Thoracic aorta (tissue), 2 donors: ENCODE measurements around the gene CLASRP. TPM values are rescaled to one million over a fixed set of nuclear protein-coding genes. Genes with fewer than 3 reads are reported as not detected.
"Not testable (repeated sequence)": the region's sequence is repeated elsewhere in the genome, so short reads cannot be mapped to it uniquely, and the experiment has no call there.

ENCODE experiments used
- ATAC-seq: fragments of 150-250 bp; one replicate; pipeline ENCODE4 v1.8.0; 2017; ENCODE audit warnings: low read depth; ENCODE audit not compliant: insufficient number of reproducible peaks, low FRiP score
- DNase-seq: peaks from one replicate; pipeline ENCODE4 v3.0.0-alpha.2; 2020; ENCODE audit warnings: low spot score
- H3K27ac ChIP-seq, 2 donors: fragments of 200-600 bp; sonication (generic); 1 replicate in 1 of 2; 2 replicates in 1 of 2; pipeline ENCODE4 v1.5.1; 2016; ENCODE audit warnings: mild to moderate bottlenecking in 2 of 2, moderate library complexity in 2 of 2
- H3K27me3 ChIP-seq: fragments of 200-600 bp; sonication (generic); replicated peaks from 2 replicates; pipeline ENCODE4 v1.6.0; 2016; ENCODE audit warnings: mild to moderate bottlenecking; ENCODE audit not compliant: insufficient read depth
- H3K36me3 ChIP-seq: fragments of 200-600 bp; sonication (generic); one replicate; pipeline ENCODE4 v1.5.1; 2016
- H3K4me1 ChIP-seq, 2 donors: fragments of 200-600 bp; sonication (generic); 1 replicate in 1 of 2; 2 replicates in 1 of 2; pipeline versions ENCODE4 v1.5.1 to v1.6.0; 2016; ENCODE audit warnings: low read depth in 2 of 2, mild to moderate bottlenecking in 1 of 2; ENCODE audit not compliant: control insufficient read depth in 1 of 2
- H3K4me3 ChIP-seq: fragments of 200-600 bp; sonication (generic); 2 replicates; pipeline ENCODE4 v1.5.1; 2016; ENCODE audit warnings: mild to moderate bottlenecking
- H3K9me3 ChIP-seq: fragments of 200-600 bp; sonication (generic); 2 replicates; pipeline ENCODE4 v1.5.1; 2016
- CTCF ChIP-seq: fragments of 200-600 bp; sonication (generic); IDR thresholded peaks from one replicate; pipeline ENCODE4 v1.5.1; 2019; ENCODE audit warnings: antibody characterized with exemption
- total RNA-seq, 2 donors: library from RNA; depleted of rRNA; stranded (reverse); fragments of >200 nt; gene quantifications; one replicate each; pipeline versions ENCODE4 v1.1.0 to v1.2.3, GENCODE V29; 2016

Gene CLASRP
- total RNA-seq, 2 donors from 2014 or later, result 119 to 300 TPM

GRCh38 chr19:45118106-45118505 is 79.3 kb downstream of the CLASRP start:
- no peak for DNase-seq
- no peak for ATAC-seq
- TF ChIP-seq CTCF, result no peak
- no peak overlapping the region for H3K4me3 ChIP-seq
- no peaks in the 10 kb centered on the region for H3K27me3 ChIP-seq
- no peaks in the 10 kb centered on the region for H3K4me1 ChIP-seq
- H3K27ac ChIP-seq, result no peak overlapping the region
- no peaks in the 10 kb centered on the region for H3K36me3 ChIP-seq
- H3K9me3 ChIP-seq, result no peaks in the 10 kb centered on the region

GRCh38 chr19:45118591-45119355 is 79.9 kb downstream of the CLASRP start:
- not testable (repeated sequence) for H3K27ac ChIP-seq, ATAC-seq, DNase-seq, H3K9me3 ChIP-seq, H3K4me1 ChIP-seq, H3K36me3 ChIP-seq, H3K4me3 ChIP-seq, H3K27me3 ChIP-seq

- Histone ChIP-seq H3K9me3 (no peaks in the 10 kb centered on the region), H3K27me3 (no peaks in the 10 kb centered on the region), H3K4me1 (no peaks in the 10 kb centered on the region), H3K4me3 (no peak overlapping the region), H3K27ac (no peak overlapping the region), H3K36me3 (no peaks in the 10 kb centered on the region)
- no peak for DNase-seq
- ATAC-seq, result no peak
- no peak for TF ChIP-seq CTCF
Observed at GRCh38 chr19:45119582-45119981, 80.7 kb downstream of the CLASRP start.

Other genes starting within 250 kb of the CLASRP start
- gene BCAM, start 229.9 kb upstream of the CLASRP start, total RNA-seq, result 100 to 1,000 TPM in 1 of 2 donors, 10 to 100 TPM in 1; 77.7 to 178 TPM
- 10 to 100 TPM; 61.7 to 84.3 TPM for gene NECTIN2, start 192.7 kb upstream of the CLASRP start, total RNA-seq
- gene TOMM40, start 147.8 kb upstream of the CLASRP start, total RNA-seq, result 10 to 100 TPM; 24.9 to 48.5 TPM
- 100 to 1,000 TPM; 111 to 333 TPM for gene APOE, start 133.2 kb upstream of the CLASRP start, total RNA-seq
- 10 to 100 TPM in 1 of 2 donors, 1 to 10 TPM in 1; 4.9 to 12.3 TPM for gene APOC1, start 124.4 kb upstream of the CLASRP start, total RNA-seq
- gene APOC4, start 96.8 kb upstream of the CLASRP start, total RNA-seq, result not detected
- not detected for gene APOC2, start 93.0 kb upstream of the CLASRP start, total RNA-seq
- gene CLPTM1, start 83.7 kb upstream of the CLASRP start, total RNA-seq, result 10 to 100 TPM; 63.1 to 69.3 TPM
- 10 to 100 TPM; 20.6 to 38.6 TPM for gene RELB, start 37.6 kb upstream of the CLASRP start, total RNA-seq
- gene ZNF296, start 37.4 kb downstream of the CLASRP start, total RNA-seq, result 1 to 10 TPM; 1.5 to 1.8 TPM
- gene GEMIN7, start 40.2 kb downstream of the CLASRP start, total RNA-seq, result 10 to 100 TPM; 11.2 to 16.0 TPM
- gene PPP1R37, start 54.1 kb downstream of the CLASRP start, total RNA-seq, result 10 to 100 TPM; 19.6 to 22.6 TPM
- under 1 TPM; 0.49 to 0.81 TPM for gene NKPD1, start 121.9 kb downstream of the CLASRP start, total RNA-seq
- gene TRAPPC6A, start 139.2 kb downstream of the CLASRP start, total RNA-seq, result 1 to 10 TPM; 6.6 to 8.3 TPM
- 10 to 100 TPM; 20.7 to 21.4 TPM for gene BLOC1S3, start 139.7 kb downstream of the CLASRP start, total RNA-seq
- gene EXOC3L2, start 206.4 kb downstream of the CLASRP start, total RNA-seq, result 1 to 10 TPM; 2.2 to 2.4 TPM
- gene MARK4, start 212.2 kb downstream of the CLASRP start, total RNA-seq, result 10 to 100 TPM; 24.1 to 36.2 TPM